Left lung (tissue), 10 donors: ENCODE results near the gene FBXL17. TPM values are rescaled to one million over a fixed set of nuclear protein-coding genes. Genes with fewer than 3 reads are reported as not detected.

ENCODE experiments used
- ATAC-seq: fragments of 200-7000 bp; cut with Tn5 transposase; one replicate; pipeline ENCODE4 v1.9.1; 2020; ENCODE audit warnings: moderate library complexity
- DNase-seq, 4 donors: peaks; one replicate each; pipeline ENCODE4 v3.0.0-alpha.2; 2013 to 2020
- H3K27ac ChIP-seq, 2 donors: fragments of 200-600 bp; sonication (generic) in 1 of 2; one replicate each; pipeline versions ENCODE4 v1.5.0 to v1.8.0; 2020 to 2021
- H3K27me3 ChIP-seq, 2 donors: fragments of 200-600 bp; sonication (generic) in 1 of 2; one replicate each; pipeline versions ENCODE4 v1.5.0 to v1.8.0; 2020 to 2021
- H3K36me3 ChIP-seq, 2 donors: fragments of 200-600 bp; sonication (generic) in 1 of 2; one replicate each; pipeline versions ENCODE4 v1.5.0 to v1.8.0; 2020 to 2021
- H3K4me1 ChIP-seq, 2 donors: fragments of 200-600 bp; one replicate each; pipeline ENCODE4 v1.8.0; 2021
- H3K4me3 ChIP-seq, 2 donors: fragments of 200-600 bp; sonication (generic) in 1 of 2; one replicate each; pipeline versions ENCODE4 v1.5.0 to v1.8.0; 2020 to 2021; ENCODE audit warnings: mild to moderate bottlenecking in 1 of 2
- H3K9me3 ChIP-seq, 2 donors: fragments of 200-600 bp; sonication (generic) in 1 of 2; one replicate each; pipeline versions ENCODE4 v1.5.0 to v1.8.0; 2020 to 2021
- CTCF ChIP-seq, 2 donors: fragments of 200-600 bp; sonication (generic) in 1 of 2; IDR thresholded peaks; one replicate each; pipeline versions ENCODE4 v1.5.0 to v1.8.0; 2021; ENCODE audit warnings: antibody characterized with exemption in 2 of 2
- intact Hi-C, 2 donors: fragments of 100-400 bp; cut with DNase I; formaldehyde crosslinking; loops; one replicate each; pipeline versions ENCODE4 v1.11.2 to v1.14.2; 2022
- polyA plus RNA-seq, 6 donors: library from polyadenylated mRNA; unstranded; fragments of 120-200 nt; gene quantifications; one replicate each; pipeline ENCODE4 v1.2.1, GENCODE V29; 2013; ENCODE audit not compliant: insufficient read length in 6 of 6
- total RNA-seq, 2 donors: library from RNA; stranded (reverse); fragmentation: NEBNext Ultra II Directional; extraction: Animal tissue kit (Norgen Biotek cat#: 25700); gene quantifications; one replicate each; pipeline ENCODE4 v1.2.1, GENCODE V29; 2021
- donor health status: DM: no; HTN: yes; CAD: no.
- donor health status: DM: no; HTN: no; CAD: no.

FBXL17 gene
- total and polyA plus RNA-seq, 8 donors, result 11.8 to 23.8 (median 19.8) TPM

GRCh38 chr5:107964722-107965121 is 417.2 kb downstream of the FBXL17 start:
- ATAC-seq (no peak), DNase-seq (no peak)
- H3K9me3 ChIP-seq, result no peaks in the 10 kb centered on the region
- no peak overlapping the region for H3K4me3 ChIP-seq
- TF ChIP-seq CTCF (IDR thresholded peaks at IDR 0.05), result no peak
- no peaks in the 10 kb centered on the region for H3K36me3 ChIP-seq
- intact Hi-C loops, result no loop called here
- H3K27me3 ChIP-seq, result no peaks in the 10 kb centered on the region
- no peak overlapping the region for H3K27ac ChIP-seq
- no peaks in the 10 kb centered on the region for H3K4me1 ChIP-seq

GRCh38 chr5:107959573-107960279 is 422.2 kb downstream of the FBXL17 start:
- no peak for ATAC-seq
- Histone ChIP-seq H3K27me3 (no peaks in the 10 kb centered on the region), H3K27ac (no peak overlapping the region)

GRCh38 chr5:107958861-107959260 is 423.0 kb downstream of the FBXL17 start:
- Histone ChIP-seq H3K4me1 (no peaks in the 10 kb centered on the region), H3K4me3 (no peak overlapping the region), H3K36me3 (no peaks in the 10 kb centered on the region), H3K27me3 (no peaks in the 10 kb centered on the region), H3K9me3 (no peaks in the 10 kb centered on the region), H3K27ac (no peak overlapping the region)
- ATAC-seq, result no peak
- intact Hi-C loops, result no loop called here
- TF ChIP-seq CTCF (IDR thresholded peaks at IDR 0.05), result no peak
- no peak for DNase-seq

More at GRCh38 chr5:107959573-107960279, 422.2 kb downstream of the FBXL17 start:
- no peak for TF ChIP-seq CTCF (IDR thresholded peaks at IDR 0.05)
- H3K36me3 ChIP-seq, result no peaks in the 10 kb centered on the region
- intact Hi-C loops, result no loop called here
- no peaks in the 10 kb centered on the region for H3K4me1 ChIP-seq
- H3K9me3 ChIP-seq, result no peaks in the 10 kb centered on the region
- no peak overlapping the region for H3K4me3 ChIP-seq
- DNase-seq, result no peak

- DNase-seq (no peak), ATAC-seq (no peak)
- Histone ChIP-seq H3K4me3 (no peak overlapping the region), H3K9me3 (no peaks in the 10 kb centered on the region), H3K27ac (no peak overlapping the region), H3K27me3 (no peaks in the 10 kb centered on the region), H3K4me1 (no peaks in the 10 kb centered on the region), H3K36me3 (no peaks in the 10 kb centered on the region)
- intact Hi-C loops, result no loop called here
- no peak for TF ChIP-seq CTCF (IDR thresholded peaks at IDR 0.05)
Measured at GRCh38 chr5:107958432-107958831, 423.5 kb downstream of the FBXL17 start.

- Histone ChIP-seq H3K27me3 (no peaks in the 10 kb centered on the region), H3K36me3 (no peaks in the 10 kb centered on the region), H3K9me3 (no peaks in the 10 kb centered on the region), H3K4me1 (no peaks in the 10 kb centered on the region), H3K27ac (no peak overlapping the region), H3K4me3 (no peak overlapping the region)
- DNase-seq (no peak), ATAC-seq (no peak)
- no peak for TF ChIP-seq CTCF (IDR thresholded peaks at IDR 0.05)
- intact Hi-C loops, result no loop called here
Measured at GRCh38 chr5:107957051-107957450, 424.8 kb downstream of the FBXL17 start.
